GM21529 (cell line): Measurements from ENCODE around the gene SPTBN4.
"Not testable (repeated sequence)": the region's sequence is repeated elsewhere in the genome, so short reads cannot be mapped to it uniquely, and the experiment has no call there.

Experiments used
- ATAC-seq: cut with Tn5 transposase; IDR thresholded peaks from one replicate; pipeline ENCODE4 v1.9.1; 2021; ENCODE audit not compliant: unreplicated experiment

Gene SPTBN4

DNA sequence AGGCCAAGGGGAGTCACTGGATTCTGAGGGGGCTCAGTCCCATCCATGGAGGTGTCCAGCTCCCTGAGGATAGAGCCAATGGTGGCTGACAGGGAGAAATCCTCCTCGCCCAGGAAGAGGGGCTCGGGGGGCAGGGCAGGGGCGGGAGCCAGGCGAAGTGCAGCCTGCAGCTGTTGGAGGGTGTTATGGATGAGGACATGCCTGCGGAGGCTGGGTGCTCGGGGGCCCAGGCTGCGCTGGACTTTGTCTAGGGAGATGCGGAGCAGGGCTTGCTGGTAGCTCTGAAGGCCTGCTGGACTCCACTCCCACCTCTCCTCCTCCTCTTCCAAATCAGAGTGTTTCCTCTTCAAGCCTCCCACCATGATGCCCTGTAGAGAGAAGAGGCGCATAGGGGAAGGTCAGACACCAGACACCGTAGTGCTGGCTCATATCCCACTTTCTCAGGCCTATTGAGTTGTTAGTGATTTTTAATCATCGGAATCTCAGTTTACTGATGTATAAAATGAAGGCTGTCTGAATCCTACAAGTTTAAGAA lies 25.0 kb upstream of the SPTBN4 start:
- no peak for ATAC-seq

GRCh38 chr19:40442328-40443130 lies 24.3 kb upstream of the SPTBN4 start:
- ATAC-seq: no peak

DNA sequence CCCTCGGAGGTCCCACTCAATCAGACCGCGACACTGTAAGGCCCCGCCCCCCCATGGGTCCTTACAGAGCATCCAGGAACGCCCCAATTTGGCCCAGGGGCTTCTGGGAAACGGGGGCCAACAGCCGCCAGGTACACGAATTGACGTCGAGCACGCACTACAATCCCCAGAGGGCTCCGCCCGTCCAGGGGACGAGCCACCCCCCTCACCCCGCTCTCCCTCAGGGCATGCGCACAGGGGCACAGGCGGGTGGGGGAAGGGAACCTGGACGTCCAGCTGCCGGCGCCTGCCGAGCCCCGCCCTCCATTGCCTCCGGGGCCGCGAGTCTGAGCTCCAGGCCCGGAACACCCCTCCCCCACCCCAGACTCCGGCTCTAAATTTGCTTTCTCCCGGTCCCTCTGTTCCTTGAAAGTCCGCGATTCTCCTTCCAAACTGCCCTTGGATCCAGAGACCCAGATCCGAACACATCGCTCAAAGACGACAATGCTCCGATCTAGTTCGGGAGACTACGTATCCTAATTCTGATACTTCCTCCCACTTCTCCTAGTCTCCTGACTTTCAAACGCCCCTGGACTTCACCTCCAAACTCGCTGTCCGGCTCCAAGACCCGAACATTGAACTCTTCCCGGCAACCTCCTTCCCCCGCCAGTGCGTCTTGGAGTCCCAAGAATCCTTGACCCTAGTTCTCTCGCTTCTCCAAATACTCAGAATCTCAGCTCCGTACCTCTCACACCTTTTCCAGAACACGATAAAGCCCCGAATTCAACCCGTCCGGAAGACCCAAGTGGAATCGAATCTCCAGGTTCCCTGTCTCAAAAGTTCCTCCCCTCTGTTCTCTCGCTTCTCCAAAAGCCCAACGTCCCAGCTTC lies 23.4 kb upstream of the SPTBN4 start:
- peak; percentile 67 for ATAC-seq

DNA sequence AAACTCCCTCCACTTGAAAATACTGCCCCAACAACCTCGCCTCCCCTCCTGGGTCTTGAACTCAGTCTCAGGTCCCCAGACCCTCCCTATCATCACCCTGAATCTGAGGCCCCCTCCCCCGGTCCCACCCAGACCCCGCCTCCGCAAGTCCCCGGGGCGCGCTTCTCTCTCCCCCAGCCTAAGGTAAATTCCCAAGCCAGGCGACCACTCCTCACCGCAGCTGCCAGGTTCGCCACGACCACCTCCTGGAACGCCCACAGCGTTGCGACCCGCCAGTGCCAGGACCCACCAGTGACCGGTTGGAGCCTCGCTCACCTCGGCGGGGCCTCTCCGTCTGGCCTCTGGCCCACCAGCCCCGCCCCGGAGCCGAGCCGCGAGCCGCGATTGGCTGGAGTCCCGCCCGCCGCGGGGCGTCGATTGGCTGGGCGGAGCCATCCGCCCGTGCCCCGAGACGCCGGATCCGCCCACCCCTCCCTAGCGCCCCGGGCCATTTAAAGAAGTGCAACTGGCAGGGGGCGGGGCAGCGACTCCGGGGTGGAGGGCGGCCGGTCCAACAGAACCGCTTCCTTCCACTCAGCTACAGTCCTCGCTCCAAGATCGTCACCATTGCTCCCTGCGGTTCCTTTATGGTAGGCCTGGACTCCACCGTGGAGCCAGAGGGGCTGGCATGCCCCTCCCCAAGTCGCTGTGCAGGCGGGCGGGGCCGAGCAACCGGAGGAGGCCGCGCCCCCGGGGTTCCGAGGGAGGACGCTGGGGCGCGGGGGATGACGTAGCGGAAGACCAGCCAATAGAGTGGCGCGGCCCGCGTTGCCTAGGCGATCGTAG lies 22.6 kb upstream of the SPTBN4 start, which contains the start of gene SERTAD3:
Gene SERTAD3, minus strand, starts transcription at position 336 of the 825 bp plus-strand sequence. CDS start 2,255 bp downstream, outside the sequence.
- peak; percentile 60 for ATAC-seq

- ATAC-seq: no peak
Observed at GRCh38 chr19:40444825-40445312, 21.9 kb upstream of the SPTBN4 start.

GRCh38 chr19:40445780-40446262 lies 21.0 kb upstream of the SPTBN4 start:
- no peak for ATAC-seq

DNA sequence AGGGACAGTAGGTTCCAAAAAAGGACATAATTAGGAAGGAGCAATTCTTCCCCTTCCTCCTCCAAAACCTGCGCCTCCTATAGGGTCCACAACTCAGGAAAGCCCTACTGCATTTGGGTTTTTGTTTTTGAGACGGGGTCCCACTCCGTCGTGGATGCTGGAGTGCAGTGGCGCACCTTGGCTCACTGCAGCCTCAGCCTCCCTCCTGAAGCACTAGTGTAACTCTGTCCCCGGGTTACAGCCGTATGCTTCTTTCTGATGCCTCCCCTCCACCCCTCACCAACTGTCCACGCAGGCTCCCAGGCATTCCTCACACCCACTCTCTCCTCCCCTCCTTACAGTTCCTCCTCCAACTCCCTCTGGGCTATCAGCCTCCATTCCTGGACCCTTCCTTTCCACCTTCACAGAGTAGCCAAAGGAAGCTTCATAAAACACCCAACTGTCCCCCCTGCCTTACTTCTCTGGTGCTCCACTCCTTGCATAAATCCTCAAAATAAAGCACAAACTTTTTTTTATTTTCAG lies 20.5 kb upstream of the SPTBN4 start:
- no peak for ATAC-seq

GRCh38 chr19:40449506-40449905 lies 17.3 kb upstream of the SPTBN4 start:
- no peak for ATAC-seq

DNA sequence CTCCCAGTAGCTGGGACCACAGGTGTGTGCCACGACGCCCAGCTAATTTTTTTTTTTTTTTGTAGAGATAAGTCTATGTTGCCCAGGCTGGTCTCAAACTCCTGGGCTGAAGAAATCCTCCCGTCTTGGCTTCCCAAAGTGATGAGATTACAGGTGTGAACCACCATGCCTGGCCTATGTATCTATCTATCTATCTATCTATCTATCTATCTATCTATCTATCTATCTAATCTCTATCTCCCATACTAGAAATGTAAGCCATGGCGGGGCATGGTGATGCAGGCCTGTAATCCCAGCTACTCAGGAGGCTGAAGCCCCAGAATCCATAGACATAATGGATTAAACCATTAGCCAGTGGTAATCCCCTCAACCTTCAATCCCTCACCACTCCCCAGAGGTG lies 16.1 kb upstream of the SPTBN4 start:
- no peak for ATAC-seq

GRCh38 chr19:40452016-40452415 lies 14.8 kb upstream of the SPTBN4 start:
- ATAC-seq: no peak

DNA sequence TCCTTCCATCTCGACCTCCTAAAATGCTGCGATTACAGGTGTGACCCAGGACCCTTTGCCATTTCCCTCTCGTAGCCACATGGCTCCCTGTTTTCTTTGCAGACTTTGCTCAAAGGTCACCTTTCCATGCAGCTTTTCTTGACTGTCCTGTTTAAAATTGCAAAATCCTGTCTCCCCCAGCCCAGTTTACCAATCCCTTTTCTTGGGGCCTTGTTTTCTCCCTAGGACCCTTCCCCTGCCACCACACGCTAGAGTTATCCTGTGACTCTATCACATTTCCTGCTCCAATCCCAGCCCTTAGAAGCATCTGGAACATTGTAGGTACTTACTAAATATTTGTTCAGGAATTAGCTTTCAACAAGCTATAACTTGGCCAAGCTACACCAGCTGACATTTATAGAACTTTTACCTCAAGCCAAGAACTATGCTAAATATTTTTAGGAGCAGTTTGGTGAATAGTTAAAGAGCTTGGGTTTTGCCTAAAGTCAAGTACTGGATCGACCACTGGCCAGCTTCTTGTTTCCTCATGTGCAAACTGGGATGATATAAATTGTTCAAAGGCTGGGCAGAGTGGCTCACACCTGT lies 13.6 kb upstream of the SPTBN4 start:
- no peak for ATAC-seq

DNA sequence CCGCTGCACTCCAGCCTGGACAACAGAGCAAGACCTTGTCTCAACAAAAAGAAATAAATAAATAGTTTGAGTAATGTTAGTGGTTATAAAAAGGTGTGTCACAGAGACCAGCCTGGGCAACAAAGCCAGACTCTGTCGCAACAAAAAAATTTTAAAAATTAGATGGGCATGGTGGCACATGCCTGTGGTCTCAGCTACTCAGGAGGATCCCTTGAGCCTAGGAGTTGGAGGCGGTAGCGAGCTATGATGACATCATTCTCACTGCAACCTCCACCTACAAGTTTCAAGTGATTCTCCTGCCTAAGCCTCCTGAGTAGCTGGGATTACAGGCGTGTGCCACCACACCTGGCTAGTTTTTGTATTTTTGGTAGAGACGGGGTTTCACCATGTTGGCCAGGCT lies 12.9 kb upstream of the SPTBN4 start:
- not testable (repeated sequence) for ATAC-seq

DNA sequence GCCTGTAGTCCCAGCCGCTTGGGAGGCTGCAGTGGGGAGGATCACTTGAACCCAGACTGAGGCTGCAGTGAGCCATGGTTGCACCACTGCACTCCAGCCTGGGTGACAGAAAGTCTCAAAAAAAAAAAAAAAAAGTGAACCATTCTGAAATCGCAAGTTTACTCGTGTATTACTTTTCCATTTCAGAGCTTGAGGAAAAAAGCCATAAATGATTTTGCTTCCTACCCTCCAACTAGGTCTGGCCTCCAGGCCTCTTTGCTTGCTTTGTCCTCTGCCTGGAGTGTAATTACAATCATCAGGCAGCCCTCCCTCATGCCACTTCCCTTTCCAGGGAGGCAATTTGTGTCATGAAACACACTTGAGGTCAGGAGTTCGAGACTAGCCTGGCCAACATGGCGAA lies 9.8 kb upstream of the SPTBN4 start:
- ATAC-seq: no peak

DNA sequence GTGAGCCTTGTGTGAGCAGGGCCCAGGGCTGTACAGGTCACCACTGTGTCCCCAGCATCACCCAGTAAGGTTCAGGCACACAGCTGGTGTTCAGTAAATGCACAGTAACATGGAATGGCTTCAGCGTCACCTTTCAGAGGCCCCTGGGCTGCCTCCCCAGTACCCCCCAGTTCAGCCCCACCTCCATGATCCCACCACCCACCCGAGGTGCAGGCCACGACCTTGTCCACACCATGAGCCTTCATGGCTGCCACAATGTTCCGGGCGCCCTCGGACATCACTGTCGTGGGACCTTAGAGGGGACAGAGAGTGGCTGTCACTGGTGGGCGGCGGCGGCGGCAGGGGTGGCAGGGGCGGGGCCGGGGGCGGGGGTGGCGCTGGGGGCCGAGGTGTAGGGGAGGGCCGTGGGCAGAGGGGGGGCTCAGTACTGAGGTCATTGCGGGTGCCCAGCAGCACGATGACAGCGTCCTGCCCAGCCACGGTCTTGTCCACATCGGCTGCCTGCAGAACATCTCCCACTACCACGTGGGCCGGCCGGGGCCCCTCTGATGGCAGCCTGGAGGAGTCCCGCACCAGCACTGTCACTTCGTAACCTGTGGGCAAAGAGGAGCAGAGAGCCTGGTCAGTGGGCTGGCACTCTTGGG lies 8.7 kb upstream of the SPTBN4 start:
- no peak for ATAC-seq

GRCh38 chr19:40458597-40458974 lies 8.2 kb upstream of the SPTBN4 start:
- ATAC-seq: no peak

- no peak for ATAC-seq
Observed at GRCh38 chr19:40460185-40460584, 6.6 kb upstream of the SPTBN4 start.

- ATAC-seq: no peak
Observed at GRCh38 chr19:40461669-40462221, 5.1 kb upstream of the SPTBN4 start.

- not testable (repeated sequence) for ATAC-seq
Observed at GRCh38 chr19:40463587-40464037, 3.2 kb upstream of the SPTBN4 start.
